ENCODE measurements around the gene EEF1AKMT1. TPM values are rescaled to one million over a fixed set of nuclear protein-coding genes. Genes with fewer than 3 reads are reported as not detected.
"Not testable (repeated sequence)": the region's sequence is repeated elsewhere in the genome, so short reads cannot be mapped to it uniquely, and the experiment has no call there.

EEF1AKMT1 gene
- total RNA-seq, 4 donors from 2014 or later = 7.4 to 20.0 (median 13.4) TPM

DNA sequence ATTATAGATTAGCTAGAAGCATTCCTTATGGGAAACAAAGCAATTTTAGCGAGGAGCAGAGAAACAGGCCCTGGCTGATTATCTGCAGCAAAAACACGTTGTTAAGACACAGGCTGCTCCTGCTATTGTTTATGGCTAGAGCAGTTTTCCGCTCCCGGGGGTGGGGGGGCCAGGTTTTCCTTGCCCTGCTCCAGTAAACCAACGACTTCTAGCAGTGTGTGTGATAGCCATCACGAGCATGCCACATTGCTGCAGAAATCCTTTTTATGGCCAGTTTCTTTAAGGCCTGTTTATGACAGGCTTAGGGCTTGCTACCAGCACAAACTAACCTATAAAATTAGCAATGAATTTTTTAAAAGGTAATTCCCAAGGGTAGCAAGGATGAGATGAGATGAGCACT lies 88.7 kb downstream of the EEF1AKMT1 start:
- ATAC-seq (ENCODE audit: low FRiP score) (no peak), DNase-seq (ENCODE audit: low spot score) (no peak)
- TF ChIP-seq, protein P1, sequence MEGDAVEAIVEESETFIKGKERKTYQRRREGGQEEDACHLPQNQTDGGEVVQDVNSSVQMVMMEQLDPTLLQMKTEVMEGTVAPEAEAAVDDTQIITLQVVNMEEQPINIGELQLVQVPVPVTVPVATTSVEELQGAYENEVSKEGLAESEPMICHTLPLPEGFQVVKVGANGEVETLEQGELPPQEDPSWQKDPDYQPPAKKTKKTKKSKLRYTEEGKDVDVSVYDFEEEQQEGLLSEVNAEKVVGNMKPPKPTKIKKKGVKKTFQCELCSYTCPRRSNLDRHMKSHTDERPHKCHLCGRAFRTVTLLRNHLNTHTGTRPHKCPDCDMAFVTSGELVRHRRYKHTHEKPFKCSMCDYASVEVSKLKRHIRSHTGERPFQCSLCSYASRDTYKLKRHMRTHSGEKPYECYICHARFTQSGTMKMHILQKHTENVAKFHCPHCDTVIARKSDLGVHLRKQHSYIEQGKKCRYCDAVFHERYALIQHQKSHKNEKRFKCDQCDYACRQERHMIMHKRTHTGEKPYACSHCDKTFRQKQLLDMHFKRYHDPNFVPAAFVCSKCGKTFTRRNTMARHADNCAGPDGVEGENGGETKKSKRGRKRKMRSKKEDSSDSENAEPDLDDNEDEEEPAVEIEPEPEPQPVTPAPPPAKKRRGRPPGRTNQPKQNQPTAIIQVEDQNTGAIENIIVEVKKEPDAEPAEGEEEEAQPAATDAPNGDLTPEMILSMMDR (IDR thresholded peaks at IDR 0.05) = no peak

DNA sequence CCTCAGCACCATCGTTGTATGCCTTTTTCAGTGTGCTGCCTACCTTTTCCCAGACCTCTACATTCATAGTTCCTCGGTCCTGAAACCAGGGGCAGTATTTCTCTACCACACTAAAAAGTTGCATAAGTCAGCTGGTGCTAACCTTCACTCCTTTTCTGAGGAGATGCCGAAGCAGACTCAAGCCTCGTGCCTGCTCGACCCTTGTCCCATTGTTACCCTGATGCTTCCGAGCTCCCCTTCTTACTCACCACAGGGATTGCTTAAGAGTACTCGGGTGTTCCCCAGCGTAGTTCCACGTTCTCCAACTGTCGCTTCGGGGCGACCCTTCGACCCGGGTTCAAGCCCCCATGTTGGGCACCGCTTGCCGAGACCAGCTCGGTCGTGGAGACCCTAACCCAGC lies 89.2 kb downstream of the EEF1AKMT1 start:
- DNase-seq (ENCODE audit: low spot score) = no peak
- TF ChIP-seq, protein P1 (IDR thresholded peaks at IDR 0.05) = no peak
- no peak for ATAC-seq (ENCODE audit: low FRiP score)

DNA sequence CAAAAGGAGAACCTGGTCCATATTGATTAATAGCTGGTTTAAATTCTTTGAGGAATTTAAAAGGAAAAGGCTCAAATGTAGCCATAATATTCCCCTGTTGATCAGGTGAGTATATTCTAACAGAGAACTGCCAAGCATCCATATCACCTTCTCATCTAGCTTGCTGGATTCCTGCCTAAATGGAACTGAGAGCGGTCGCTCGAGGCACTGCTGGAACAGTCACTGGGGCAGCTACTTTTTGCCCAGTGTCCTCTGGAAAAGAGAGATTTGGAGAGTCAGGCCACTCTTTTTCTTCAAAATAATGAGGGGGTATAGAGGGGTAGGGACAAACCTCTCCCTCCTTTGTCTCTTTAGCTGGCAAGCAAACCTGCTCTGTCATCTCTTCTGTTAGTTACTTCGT lies 89.7 kb downstream of the EEF1AKMT1 start:
- DNase-seq (ENCODE audit: low spot score) (no peak), ATAC-seq (ENCODE audit: low FRiP score) (no peak)
- TF ChIP-seq, protein P1 (IDR thresholded peaks at IDR 0.05) = no peak

DNA sequence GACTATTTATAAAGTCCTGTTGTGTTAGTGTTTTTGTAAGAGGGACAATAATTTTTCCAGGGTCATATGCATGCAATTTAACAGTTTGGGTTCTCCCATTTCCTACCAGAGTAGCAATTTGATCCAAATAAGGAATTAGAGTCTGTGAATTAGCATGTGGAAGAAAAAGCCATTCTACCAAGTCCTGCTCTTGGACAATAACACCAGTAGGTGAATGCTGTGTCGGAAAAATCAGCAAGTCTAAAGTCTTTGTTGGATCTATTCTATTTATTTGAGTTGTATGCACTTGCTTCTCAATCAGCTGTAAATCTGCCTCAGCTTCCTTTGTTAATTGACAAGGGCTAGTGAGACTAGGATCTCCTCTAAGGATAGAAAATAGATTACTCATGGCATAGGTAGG lies 91.7 kb downstream of the EEF1AKMT1 start:
- TF ChIP-seq, protein P1 (IDR thresholded peaks at IDR 0.05) = no peak
- no peak for ATAC-seq (ENCODE audit: low FRiP score)

DNA sequence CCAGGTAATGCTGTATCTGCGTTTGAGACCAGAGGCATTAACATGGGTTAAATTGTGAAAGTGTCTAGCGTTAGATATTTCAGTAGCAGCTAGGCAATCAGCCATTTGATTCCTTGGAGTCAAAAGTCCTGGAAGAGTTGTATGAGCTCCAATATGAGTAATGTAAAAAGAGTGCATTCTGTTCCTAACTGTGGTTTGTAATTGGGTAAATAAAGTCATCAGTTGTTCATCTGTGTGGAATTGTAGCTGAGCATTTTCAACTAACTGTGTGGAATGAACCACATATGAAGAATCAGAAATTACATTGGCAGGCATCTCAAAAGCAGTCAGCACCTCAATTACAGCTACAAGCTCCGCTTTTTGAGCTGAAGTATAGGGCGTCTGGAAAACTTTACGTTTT lies 92.3 kb downstream of the EEF1AKMT1 start:
- DNase-seq (ENCODE audit: low spot score); ATAC-seq (ENCODE audit: low FRiP score): not testable (repeated sequence)

More for the DNA sequence above, 91.7 kb downstream of the EEF1AKMT1 start:
- DNase-seq (ENCODE audit: low spot score) = no peak

DNA sequence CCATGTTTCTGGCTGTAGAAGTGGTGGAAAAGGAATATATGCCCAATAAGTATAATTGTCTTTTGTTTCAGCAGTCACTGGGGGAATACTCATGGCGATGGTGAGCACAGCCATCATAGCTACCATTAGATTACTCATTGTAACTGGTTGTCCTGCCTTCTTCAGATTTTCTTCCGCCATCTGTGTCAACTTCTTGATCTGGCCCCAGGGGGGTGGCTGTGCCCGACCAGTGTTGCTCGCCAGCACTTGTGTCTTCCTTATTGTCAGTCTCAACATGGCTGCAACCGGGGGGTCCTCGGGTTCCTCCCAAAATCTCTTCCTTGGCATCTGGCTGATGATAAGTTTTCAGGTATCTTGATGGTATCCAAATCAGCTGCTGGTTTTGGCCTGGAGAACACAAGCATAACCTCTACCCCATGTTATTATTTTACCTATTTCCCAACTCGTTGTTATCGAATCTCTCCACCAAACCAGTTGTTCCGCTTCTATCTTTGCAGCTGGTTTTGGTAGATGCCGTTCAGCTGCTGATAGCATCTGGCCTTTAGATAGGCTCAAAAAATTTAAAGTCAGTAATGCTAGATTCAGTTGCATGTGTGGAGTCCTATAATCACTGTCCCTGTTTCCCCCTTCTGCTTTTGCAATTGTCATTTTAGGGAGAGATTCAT lies 93.2 kb downstream of the EEF1AKMT1 start:
- no peak for ATAC-seq (ENCODE audit: low FRiP score)
- TF ChIP-seq, protein P1 (IDR thresholded peaks at IDR 0.05) = no peak
- DNase-seq (ENCODE audit: low spot score) = no peak

DNA sequence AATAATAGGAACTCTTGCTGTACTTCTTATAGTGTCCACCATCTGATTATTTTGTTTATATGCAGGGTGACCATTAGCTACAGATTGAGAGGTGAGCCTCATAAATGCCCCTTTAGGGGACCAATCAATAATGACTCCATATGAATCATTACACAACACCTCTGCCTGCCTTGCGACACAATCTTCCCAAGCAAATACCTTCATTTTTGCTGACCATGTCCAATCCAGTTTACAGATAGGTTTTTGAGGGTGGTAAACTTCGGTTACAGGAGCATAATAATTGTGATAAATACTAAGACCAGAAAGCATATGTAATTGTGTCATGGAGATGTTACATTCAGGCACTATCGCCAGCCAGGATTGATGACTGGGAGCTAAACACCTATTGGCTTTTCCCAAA lies 93.9 kb downstream of the EEF1AKMT1 start:
- DNase-seq (ENCODE audit: low spot score) (no peak), ATAC-seq (ENCODE audit: low FRiP score) (no peak)
- TF ChIP-seq, protein P1 (IDR thresholded peaks at IDR 0.05) = no peak

Other genes with a start within 250 kb of the EEF1AKMT1 start
- gene CRYL1, start 248.1 kb downstream of the EEF1AKMT1 start, total RNA-seq = 10 to 100 TPM; 30.3 to 42.2 (median 35.3) TPM
- gene IFT88, start 206.8 kb downstream of the EEF1AKMT1 start, total RNA-seq = 10 to 100 TPM in 2 of 4 donors, 1 to 10 TPM in 2; 9.2 to 14.2 (median 11.3) TPM
- gene IL17D, start 70.3 kb downstream of the EEF1AKMT1 start, total RNA-seq = 1 to 10 TPM; 2.1 to 3.5 (median 2.5) TPM
- gene XPO4, start 128.8 kb upstream of the EEF1AKMT1 start, total RNA-seq = 10 to 100 TPM; 14.5 to 24.5 (median 15.1) TPM